CD4-positive, alpha-beta T cell treated with Interleukin-12 subunit alpha and Interleukin-12 subunit beta, for 1 hour (primary cell): ENCODE data around the gene AKR1C3.
"Not testable (repeated sequence)": the region's sequence is repeated elsewhere in the genome, so short reads cannot be mapped to it uniquely, and the experiment has no call there.

Experiments used
- DNase-seq: peaks from one replicate; pipeline ENCODE4 v3.0.0-alpha.2; 2020

The AKR1C3 gene

GRCh38 chr10:5089865-5090264 lies 4.3 kb upstream of the AKR1C3 start:
- peak; percentile 24 for DNase-seq

GRCh38 chr10:5090551-5090950 lies 3.7 kb upstream of the AKR1C3 start:
- no peak for DNase-seq

GRCh38 chr10:5091196-5091595 lies 3.0 kb upstream of the AKR1C3 start:
- no peak for DNase-seq

- no peak for DNase-seq
Measured at GRCh38 chr10:5092375-5092774, 1.8 kb upstream of the AKR1C3 start.

- DNase-seq, result no peak
Measured at GRCh38 chr10:5092848-5093790, 1.1 kb upstream of the AKR1C3 start.

- no peak for DNase-seq
Measured at GRCh38 chr10:5095687-5096086, 1.5 kb downstream of the AKR1C3 start.

- no peak for DNase-seq
Measured at GRCh38 chr10:5096108-5096507, 1.9 kb downstream of the AKR1C3 start.

- not testable (repeated sequence) for DNase-seq
Measured at GRCh38 chr10:5102479-5102878, 8.3 kb downstream of the AKR1C3 start.

- DNase-seq, result no peak
Measured at GRCh38 chr10:5103481-5103880, 9.3 kb downstream of the AKR1C3 start.

- DNase-seq, result no peak
Measured at GRCh38 chr10:5105626-5106025, 11.4 kb downstream of the AKR1C3 start.

- no peak for DNase-seq
Measured at GRCh38 chr10:5106553-5106952, 12.3 kb downstream of the AKR1C3 start.

GRCh38 chr10:5107860-5108526 lies 13.8 kb downstream of the AKR1C3 start:
- no peak for DNase-seq

GRCh38 chr10:5108658-5109416 lies 14.6 kb downstream of the AKR1C3 start:
- DNase-seq, result no peak

- not testable (repeated sequence) for DNase-seq
Measured at GRCh38 chr10:5109861-5110260, 15.6 kb downstream of the AKR1C3 start.

GRCh38 chr10:5116621-5117020 lies 22.4 kb downstream of the AKR1C3 start:
- no peak for DNase-seq

GRCh38 chr10:5117026-5117425 lies 22.8 kb downstream of the AKR1C3 start:
- DNase-seq, result no peak

- DNase-seq, result not testable (repeated sequence)
Measured at GRCh38 chr10:5119997-5120396, 25.8 kb downstream of the AKR1C3 start.

GRCh38 chr10:5123886-5124285 lies 29.7 kb downstream of the AKR1C3 start:
- no peak for DNase-seq

- DNase-seq, result no peak
Measured at GRCh38 chr10:5125315-5126044, 31.3 kb downstream of the AKR1C3 start.

- DNase-seq, result no peak
Measured at GRCh38 chr10:5135581-5135980, 41.4 kb downstream of the AKR1C3 start.

GRCh38 chr10:5136468-5137087 lies 42.4 kb downstream of the AKR1C3 start:
- DNase-seq, result no peak

GRCh38 chr10:5137699-5138098 lies 43.5 kb downstream of the AKR1C3 start:
- DNase-seq, result not testable (repeated sequence)
